Measurements from ENCODE around the gene SEPHS2. TPM values are rescaled to one million over a fixed set of nuclear protein-coding genes. Genes with fewer than 3 reads are reported as not detected.
"Not testable (repeated sequence)": the region's sequence is repeated elsewhere in the genome, so short reads cannot be mapped to it uniquely, and the experiment has no call there.

Gene SEPHS2
- total and polyA plus RNA-seq, 5 donors = 29.4 to 41.1 (median 36.3) TPM

- no peaks in the 10 kb centered on the region for H3K27me3 ChIP-seq (ENCODE audit: control insufficient read depth, insufficient read depth)
- H3K9me3 ChIP-seq (ENCODE audit: control insufficient read depth, low read length) = no peaks in the 10 kb centered on the region
- intact Hi-C loops (cut with DNase I) = loop anchor here in 1 of 4 donors (10.0 kb wide), 1 partner anchor 303 kb away; the partner anchor contains the start of genes TBX6 and YPEL3
- ATAC-seq (no peak), DNase-seq (peak in 2 of 3 donors; percentile 20 to 60)
- H3K4me3 ChIP-seq (ENCODE audit: low read length) = no peak overlapping the region
- WGBS = 93% methylated on average over 42 of the region's 42 CpGs
- H3K27ac ChIP-seq (ENCODE audit: low read length) = no peak overlapping the region
- no peaks in the 10 kb centered on the region for H3K4me1 ChIP-seq (ENCODE audit: control insufficient read depth, insufficient read depth, low read length)
Observed at GRCh38 chr16:30397776-30398660, 47.7 kb downstream of the SEPHS2 start.

- H3K4me1 ChIP-seq (ENCODE audit: control insufficient read depth, insufficient read depth, low read length) = no peaks in the 10 kb centered on the region
- 51% methylated on average over 4 of the region's 4 CpGs for WGBS
- no peak overlapping the region for H3K27ac ChIP-seq (ENCODE audit: low read length)
- no peaks in the 10 kb centered on the region for H3K27me3 ChIP-seq (ENCODE audit: control insufficient read depth, insufficient read depth)
- DNase-seq (no peak), ATAC-seq (no peak)
- intact Hi-C loops (cut with DNase I) = loop anchor here in 1 of 4 donors (10.0 kb wide), 1 partner anchor 302 kb away; the partner anchor contains the start of genes TBX6 and YPEL3
- no peaks in the 10 kb centered on the region for H3K9me3 ChIP-seq (ENCODE audit: control insufficient read depth, low read length)
- no peak overlapping the region for H3K4me3 ChIP-seq (ENCODE audit: low read length)
Observed at GRCh38 chr16:30397056-30397455, 48.6 kb downstream of the SEPHS2 start.

GRCh38 chr16:30396627-30397026, 49.0 kb downstream of the SEPHS2 start:
- H3K9me3 ChIP-seq (ENCODE audit: control insufficient read depth, low read length); H3K27me3 ChIP-seq (ENCODE audit: control insufficient read depth, insufficient read depth); ATAC-seq; H3K27ac ChIP-seq (ENCODE audit: low read length); H3K4me3 ChIP-seq (ENCODE audit: low read length); H3K4me1 ChIP-seq (ENCODE audit: control insufficient read depth, insufficient read depth, low read length): not testable (repeated sequence)
- intact Hi-C loops (cut with DNase I) = loop anchor here in 1 of 4 donors (10.0 kb wide), 1 partner anchor 302 kb away; the partner anchor contains the start of genes TBX6 and YPEL3
- peak in 1 of 3 donors; percentile 9 for DNase-seq
- WGBS = 79% methylated on average over 4 of the region's 4 CpGs

- intact Hi-C loops (cut with DNase I) = loop anchor here in 1 of 4 donors (10.0 kb wide), 1 partner anchor 301 kb away; the partner anchor contains the start of genes TBX6 and YPEL3
- DNase-seq = no peak
- H3K4me3 ChIP-seq (ENCODE audit: low read length) = peak overlapping the region; percentile 86
- 10% methylated on average over 13 of the region's 13 CpGs for WGBS
- no peak for ATAC-seq
- H3K9me3 ChIP-seq (ENCODE audit: control insufficient read depth, low read length) = no peaks in the 10 kb centered on the region
- no peaks in the 10 kb centered on the region for H3K4me1 ChIP-seq (ENCODE audit: control insufficient read depth, insufficient read depth, low read length)
- H3K27ac ChIP-seq (ENCODE audit: low read length) = peak overlapping the region; percentile 14
- no peaks in the 10 kb centered on the region for H3K27me3 ChIP-seq (ENCODE audit: control insufficient read depth, insufficient read depth)
Observed at GRCh38 chr16:30395992-30396585, 49.6 kb downstream of the SEPHS2 start.

GRCh38 chr16:30395155-30395991, 50.3 kb downstream of the SEPHS2 start, which contains the start of gene ZNF48:
TSS of gene ZNF48 (plus strand) at chr16:30395420. CDS start at chr16:30395795, 375 bp downstream.
- Histone ChIP-seq H3K4me1 (ENCODE audit: control insufficient read depth, insufficient read depth, low read length) (no peaks in the 10 kb centered on the region), H3K4me3 (ENCODE audit: low read length) (peak within 1 kb of the TSS; percentile 86), H3K27ac (ENCODE audit: low read length) (peak within 1 kb of the TSS; percentile 96), H3K9me3 (ENCODE audit: control insufficient read depth, low read length) (no peaks in the 10 kb centered on the region), H3K27me3 (ENCODE audit: control insufficient read depth, insufficient read depth) (no peaks in the 10 kb centered on the region)
- peak; percentile 93 to 96 (median 96) for DNase-seq
- ATAC-seq = peak; percentile 97 to 98
- WGBS = under 1% methylated on average over 102 of the region's 103 CpGs
- intact Hi-C loops (cut with DNase I) = loop anchor here in 1 of 4 donors (10.0 kb wide), 1 partner anchor 301 kb away; the partner anchor contains the start of genes TBX6 and YPEL3

GRCh38 chr16:30394592-30395154, 51.0 kb downstream of the SEPHS2 start:
- WGBS = 4% methylated on average over 31 of the region's 31 CpGs
- Histone ChIP-seq H3K9me3 (ENCODE audit: control insufficient read depth, low read length) (no peaks in the 10 kb centered on the region), H3K4me1 (ENCODE audit: control insufficient read depth, insufficient read depth, low read length) (no peaks in the 10 kb centered on the region), H3K4me3 (ENCODE audit: low read length) (peak overlapping the region; percentile 86), H3K27me3 (ENCODE audit: control insufficient read depth, insufficient read depth) (no peaks in the 10 kb centered on the region), H3K27ac (ENCODE audit: low read length) (peak overlapping the region; percentile 96)
- DNase-seq (peak in 2 of 3 donors; percentile 48 to 53), ATAC-seq (peak; percentile 43 to 68)
- intact Hi-C loops (cut with DNase I) = loop anchor here in 1 of 4 donors (10.0 kb wide), 1 partner anchor 300 kb away; the partner anchor contains the start of genes TBX6 and YPEL3

Other genes starting within 250 kb of the SEPHS2 start
- 10 to 100 TPM in 3 of 4 donors, 1 to 10 TPM in 1; 9.6 to 14.0 (median 10.8) TPM for gene SULT1A3, start 246.6 kb downstream of the SEPHS2 start, total RNA-seq
- gene SULT1A3, start 246.6 kb downstream of the SEPHS2 start, polyA plus RNA-seq = 10.0 TPM
- 1 to 10 TPM; 3.1 to 5.3 (median 4.3) TPM for gene NPIPB13, start 197.4 kb downstream of the SEPHS2 start, total RNA-seq
- gene NPIPB13, start 197.4 kb downstream of the SEPHS2 start, polyA plus RNA-seq = 2.0 TPM
- gene CD2BP2, start 90.6 kb downstream of the SEPHS2 start, total RNA-seq = 10 to 100 TPM; 43.0 to 50.9 (median 45.1) TPM
- gene CD2BP2, start 90.6 kb downstream of the SEPHS2 start, polyA plus RNA-seq = 31.8 TPM
- 10 to 100 TPM; 23.4 to 27.7 (median 25.4) TPM for gene TBC1D10B, start 75.4 kb downstream of the SEPHS2 start, total RNA-seq
- 19.1 TPM for gene TBC1D10B, start 75.4 kb downstream of the SEPHS2 start, polyA plus RNA-seq
- gene MYL11, start 71.1 kb downstream of the SEPHS2 start, total RNA-seq = under 1 TPM in 2 of 4 donors, not detected in 2; 0.35 to 0.94 TPM
- 0.86 TPM for gene MYL11, start 71.1 kb downstream of the SEPHS2 start, polyA plus RNA-seq
- 1 to 10 TPM; 1.1 to 3.6 (median 2.7) TPM for gene SEPTIN1, start 63.3 kb downstream of the SEPHS2 start, total RNA-seq
- 1.6 TPM for gene SEPTIN1, start 63.3 kb downstream of the SEPHS2 start, polyA plus RNA-seq
- 1 to 10 TPM; 6.2 to 8.0 (median 7.5) TPM for gene ZNF48, start 50.5 kb downstream of the SEPHS2 start, total RNA-seq
- gene ZNF48, start 50.5 kb downstream of the SEPHS2 start, polyA plus RNA-seq = 3.6 TPM
- 10 to 100 TPM in 1 of 4 donors, 1 to 10 TPM in 3; 4.4 to 11.9 (median 7.0) TPM for gene ZNF771, start 38.3 kb downstream of the SEPHS2 start, total RNA-seq
- 5.0 TPM for gene ZNF771, start 38.3 kb downstream of the SEPHS2 start, polyA plus RNA-seq
- gene DCTPP1, start 15.8 kb downstream of the SEPHS2 start, total RNA-seq = 10 to 100 TPM; 26.9 to 46.2 (median 30.5) TPM
- 20.9 TPM for gene DCTPP1, start 15.8 kb downstream of the SEPHS2 start, polyA plus RNA-seq
- gene ITGAL, start 26.9 kb upstream of the SEPHS2 start, total RNA-seq = 1 to 10 TPM in 3 of 4 donors, under 1 TPM in 1; 0.82 to 4.8 (median 1.9) TPM
- 0.61 TPM for gene ITGAL, start 26.9 kb upstream of the SEPHS2 start, polyA plus RNA-seq
- gene ZNF768, start 80.7 kb upstream of the SEPHS2 start, total RNA-seq = 10 to 100 TPM; 40.9 to 65.6 (median 52.5) TPM
- gene ZNF768, start 80.7 kb upstream of the SEPHS2 start, polyA plus RNA-seq = 66.7 TPM
- 10 to 100 TPM in 3 of 4 donors, 1 to 10 TPM in 1; 9.1 to 14.6 (median 12.6) TPM for gene ZNF747, start 89.0 kb upstream of the SEPHS2 start, total RNA-seq
- gene ZNF747, start 89.0 kb upstream of the SEPHS2 start, polyA plus RNA-seq = 10.3 TPM
- 10 to 100 TPM in 3 of 4 donors, 1 to 10 TPM in 1; 9.6 to 12.5 (median 12.3) TPM for gene ZNF764, start 112.5 kb upstream of the SEPHS2 start, total RNA-seq
- gene ZNF764, start 112.5 kb upstream of the SEPHS2 start, polyA plus RNA-seq = 7.0 TPM
- gene ZNF688, start 125.8 kb upstream of the SEPHS2 start, total RNA-seq = 10 to 100 TPM; 10.8 to 16.1 (median 13.9) TPM
- gene ZNF688, start 125.8 kb upstream of the SEPHS2 start, polyA plus RNA-seq = 12.9 TPM
- 1 to 10 TPM; 7.9 to 9.7 (median 9.2) TPM for gene ZNF785, start 139.8 kb upstream of the SEPHS2 start, total RNA-seq
- 4.3 TPM for gene ZNF785, start 139.8 kb upstream of the SEPHS2 start, polyA plus RNA-seq
- gene ZNF689, start 164.5 kb upstream of the SEPHS2 start, total RNA-seq = 1 to 10 TPM; 5.6 to 7.1 (median 6.3) TPM
- 3.3 TPM for gene ZNF689, start 164.5 kb upstream of the SEPHS2 start, polyA plus RNA-seq
- gene PRR14, start 205.1 kb upstream of the SEPHS2 start, total RNA-seq = 10 to 100 TPM; 22.9 to 27.6 (median 24.3) TPM
- 19.1 TPM for gene PRR14, start 205.1 kb upstream of the SEPHS2 start, polyA plus RNA-seq
- gene FBRS, start 212.6 kb upstream of the SEPHS2 start, total RNA-seq = 10 to 100 TPM; 37.4 to 43.2 (median 38.4) TPM
- gene FBRS, start 212.6 kb upstream of the SEPHS2 start, polyA plus RNA-seq = 30.4 TPM